ENCODE measurements around the gene SELPLG.

DNA sequence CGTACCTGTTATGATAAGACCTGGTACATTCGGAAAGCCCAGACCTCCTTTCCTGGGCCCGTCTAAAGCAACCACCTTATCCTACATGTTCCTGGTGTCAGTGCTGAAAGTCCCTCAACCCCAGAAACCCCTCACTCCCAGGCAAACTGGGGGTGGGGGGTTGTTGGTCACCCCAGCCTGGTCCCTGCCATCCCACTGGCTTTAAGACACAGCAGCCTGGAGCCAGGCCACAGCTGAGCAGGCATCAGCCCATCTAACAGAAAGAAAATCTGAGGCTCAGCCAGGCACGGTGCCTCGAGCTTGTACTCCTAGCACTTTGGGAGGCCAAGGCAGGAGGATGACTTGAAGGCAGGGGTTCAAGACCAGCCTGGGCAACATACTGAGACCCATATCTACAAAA, 4.5 kb downstream of the SELPLG start:
- TF ChIP-seq EZH2phosphoT487 (IDR thresholded peaks at IDR 0.05; ENCODE audit: low read depth, severe bottlenecking, unreplicated experiment) = no peak
- TF ChIP-seq, protein P1, sequence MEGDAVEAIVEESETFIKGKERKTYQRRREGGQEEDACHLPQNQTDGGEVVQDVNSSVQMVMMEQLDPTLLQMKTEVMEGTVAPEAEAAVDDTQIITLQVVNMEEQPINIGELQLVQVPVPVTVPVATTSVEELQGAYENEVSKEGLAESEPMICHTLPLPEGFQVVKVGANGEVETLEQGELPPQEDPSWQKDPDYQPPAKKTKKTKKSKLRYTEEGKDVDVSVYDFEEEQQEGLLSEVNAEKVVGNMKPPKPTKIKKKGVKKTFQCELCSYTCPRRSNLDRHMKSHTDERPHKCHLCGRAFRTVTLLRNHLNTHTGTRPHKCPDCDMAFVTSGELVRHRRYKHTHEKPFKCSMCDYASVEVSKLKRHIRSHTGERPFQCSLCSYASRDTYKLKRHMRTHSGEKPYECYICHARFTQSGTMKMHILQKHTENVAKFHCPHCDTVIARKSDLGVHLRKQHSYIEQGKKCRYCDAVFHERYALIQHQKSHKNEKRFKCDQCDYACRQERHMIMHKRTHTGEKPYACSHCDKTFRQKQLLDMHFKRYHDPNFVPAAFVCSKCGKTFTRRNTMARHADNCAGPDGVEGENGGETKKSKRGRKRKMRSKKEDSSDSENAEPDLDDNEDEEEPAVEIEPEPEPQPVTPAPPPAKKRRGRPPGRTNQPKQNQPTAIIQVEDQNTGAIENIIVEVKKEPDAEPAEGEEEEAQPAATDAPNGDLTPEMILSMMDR (IDR thresholded peaks at IDR 0.05; ENCODE audit: poor library complexity) = no peak
- TF ChIP-seq EZH2 (IDR thresholded peaks at IDR 0.05; ENCODE audit: borderline replicate concordance) = no peak

Measured in hepatocyte (in vitro differentiated cells).